COLO668 (cell line): ENCODE data around the gene CCDC85B.
A peak's percentile ranks its signal among the peaks of the same experiment; 100 is the strongest.
"Not testable (repeated sequence)": the region's sequence is repeated elsewhere in the genome, so short reads cannot be mapped to it uniquely, and the experiment has no call there.

Source experiments
- DNase-seq: peaks from one replicate; lab custom pipeline; 2025; ENCODE audit not compliant: unreplicated experiment; lab: John Stamatoyannopoulos, UW

The CCDC85B gene

DNA sequence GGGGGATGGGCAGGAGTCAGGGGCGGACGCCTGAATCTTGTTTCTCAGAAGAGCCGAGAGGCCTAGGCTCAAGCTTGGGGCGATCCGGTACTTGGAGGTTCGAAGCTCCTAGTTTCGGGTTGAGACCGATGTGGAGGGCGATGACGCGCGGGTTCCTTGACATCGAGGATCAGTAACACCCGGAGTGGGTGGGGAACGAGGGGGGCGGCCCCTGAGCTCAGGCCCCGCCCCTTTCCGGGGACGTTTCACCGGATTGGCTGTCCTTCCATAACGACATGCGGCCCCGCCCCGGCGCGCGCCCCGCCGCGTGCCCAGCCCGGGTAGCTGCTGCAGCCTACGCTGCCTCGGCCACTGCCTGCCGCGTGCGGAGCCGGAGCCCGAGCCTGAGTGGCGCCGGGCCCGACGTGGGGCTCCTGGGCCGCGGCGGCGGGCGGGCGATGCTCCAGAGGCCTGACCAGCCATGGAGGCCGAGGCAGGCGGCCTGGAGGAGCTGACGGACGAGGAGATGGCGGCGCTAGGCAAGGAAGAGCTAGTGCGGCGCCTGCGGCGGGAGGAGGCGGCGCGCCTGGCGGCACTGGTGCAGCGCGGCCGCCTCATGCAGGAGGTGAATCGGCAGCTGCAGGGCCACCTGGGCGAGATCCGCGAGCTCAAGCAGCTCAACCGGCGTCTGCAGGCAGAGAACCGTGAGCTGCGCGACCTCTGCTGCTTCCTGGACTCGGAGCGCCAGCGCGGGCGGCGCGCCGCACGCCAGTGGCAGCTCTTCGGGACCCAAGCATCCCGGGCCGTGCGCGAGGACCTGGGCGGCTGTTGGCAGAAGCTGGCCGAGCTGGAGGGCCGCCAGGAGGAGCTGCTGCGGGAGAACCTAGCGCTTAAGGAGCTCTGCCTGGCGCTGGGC, at the start of gene CCDC85B:
Gene CCDC85B, plus strand, starts transcription at position 350 of the 895 bp plus-strand sequence. Its CDS starts 111 bp downstream, at position 461.
- peak; percentile 98 for DNase-seq

GRCh38 chr11:65842144-65842543, 48.3 kb upstream of the CCDC85B start:
- no peak for DNase-seq

- DNase-seq: no peak
Measured at GRCh38 chr11:65843811-65844210, 46.7 kb upstream of the CCDC85B start.

- no peak for DNase-seq
Measured at GRCh38 chr11:65844231-65844872, 46.1 kb upstream of the CCDC85B start.

GRCh38 chr11:65847746-65848145, 42.7 kb upstream of the CCDC85B start:
- DNase-seq: no peak

- DNase-seq: not testable (repeated sequence)
Measured at GRCh38 chr11:65848693-65849092, 41.8 kb upstream of the CCDC85B start.

DNA sequence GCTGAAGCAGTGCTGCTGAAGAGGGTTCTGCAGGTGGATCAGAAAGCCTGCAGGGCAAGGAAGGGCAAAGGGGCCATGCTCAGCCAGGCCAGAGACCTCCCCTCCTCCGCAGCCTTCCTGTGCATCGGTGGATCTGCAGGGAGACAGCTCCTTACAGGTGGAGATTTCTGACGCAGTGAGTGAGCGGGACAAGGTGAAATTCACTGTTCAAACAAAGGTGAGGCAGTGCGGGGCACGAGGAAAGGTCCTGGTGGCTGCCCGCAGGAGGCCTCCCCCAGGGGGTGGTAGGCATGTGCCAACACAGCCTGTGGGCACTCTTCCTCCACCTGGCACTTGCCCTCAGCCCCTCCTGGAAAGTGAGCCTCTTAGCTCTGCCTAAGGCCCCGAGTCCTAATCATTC, 41.1 kb upstream of the CCDC85B start:
- no peak for DNase-seq

- DNase-seq: no peak
Measured at GRCh38 chr11:65849771-65850216, 40.7 kb upstream of the CCDC85B start.

- DNase-seq: no peak
Measured at GRCh38 chr11:65850217-65851082, 40.0 kb upstream of the CCDC85B start.

- DNase-seq: peak; percentile 25
Measured at GRCh38 chr11:65851083-65851579, 39.3 kb upstream of the CCDC85B start.

DNA sequence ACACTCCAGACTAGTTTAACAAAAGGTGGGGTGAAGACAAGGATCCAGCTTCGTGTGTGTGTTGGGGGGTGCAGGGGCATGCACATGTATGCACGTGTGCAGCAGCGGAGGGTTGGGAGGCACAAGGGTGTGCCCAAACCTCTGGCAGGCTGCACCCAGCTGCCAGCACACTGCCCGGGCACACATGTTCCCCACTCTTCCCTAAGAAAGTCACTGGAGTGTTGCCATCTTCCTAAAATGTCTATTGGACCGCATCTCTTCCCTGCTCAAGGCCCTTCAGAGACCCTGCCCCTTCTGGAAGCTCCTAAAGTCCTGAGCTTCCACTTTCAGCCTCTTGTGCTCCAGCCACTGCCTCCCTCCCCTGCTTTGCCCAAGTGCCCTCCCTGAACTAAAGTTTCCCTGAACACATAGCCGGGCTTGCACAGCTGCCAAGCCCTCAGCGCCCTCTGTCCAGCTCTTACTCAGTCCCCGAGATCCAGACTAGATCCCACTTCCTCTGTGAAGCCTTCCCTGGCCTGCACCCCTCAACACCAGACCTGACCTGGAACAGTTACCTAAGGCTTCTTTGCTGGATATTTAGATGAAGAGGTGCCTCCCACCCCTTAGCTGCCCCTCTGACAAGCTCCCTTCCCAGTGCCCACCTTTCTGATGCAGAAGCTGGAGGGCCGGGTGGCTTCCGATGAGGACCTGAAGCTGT, 38.5 kb upstream of the CCDC85B start:
- no peak for DNase-seq

DNA sequence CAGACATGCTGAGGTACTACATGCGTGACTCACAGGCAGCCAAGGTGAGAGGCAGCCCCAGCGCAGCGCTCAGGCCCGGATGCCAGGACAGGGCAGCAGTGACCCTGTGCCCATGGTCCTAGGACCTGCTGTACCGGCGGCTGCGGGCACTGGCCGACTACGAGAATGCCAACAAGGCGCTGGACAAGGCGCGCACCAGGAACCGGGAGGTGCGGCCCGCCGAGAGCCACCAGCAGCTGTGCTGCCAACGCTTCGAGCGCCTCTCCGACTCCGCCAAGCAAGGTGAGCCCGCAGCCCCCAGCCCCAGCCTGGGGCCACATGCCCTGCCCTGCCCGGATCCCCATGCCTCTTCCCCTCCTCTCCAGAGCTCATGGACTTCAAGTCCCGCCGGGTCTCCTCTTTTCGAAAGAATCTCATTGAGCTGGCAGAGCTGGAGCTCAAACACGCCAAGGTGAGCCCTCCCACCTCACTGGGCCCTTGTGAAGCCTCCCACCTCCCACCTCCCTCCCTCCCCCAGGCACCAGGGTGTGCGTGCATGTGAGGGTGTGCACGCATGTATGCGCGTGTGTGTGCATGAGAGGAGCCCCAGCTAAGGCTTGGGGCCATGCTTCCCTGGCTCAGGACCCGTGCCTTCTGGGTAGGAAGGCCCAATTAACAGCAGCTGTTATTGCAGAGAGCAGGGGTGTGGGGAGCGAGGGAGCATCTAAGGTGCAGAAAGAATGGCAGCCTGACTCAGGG, 37.8 kb upstream of the CCDC85B start:
- no peak for DNase-seq

- DNase-seq: no peak
Measured at GRCh38 chr11:65853246-65853979, 37.1 kb upstream of the CCDC85B start.

- DNase-seq: no peak
Measured at GRCh38 chr11:65854161-65854592, 36.3 kb upstream of the CCDC85B start.

DNA sequence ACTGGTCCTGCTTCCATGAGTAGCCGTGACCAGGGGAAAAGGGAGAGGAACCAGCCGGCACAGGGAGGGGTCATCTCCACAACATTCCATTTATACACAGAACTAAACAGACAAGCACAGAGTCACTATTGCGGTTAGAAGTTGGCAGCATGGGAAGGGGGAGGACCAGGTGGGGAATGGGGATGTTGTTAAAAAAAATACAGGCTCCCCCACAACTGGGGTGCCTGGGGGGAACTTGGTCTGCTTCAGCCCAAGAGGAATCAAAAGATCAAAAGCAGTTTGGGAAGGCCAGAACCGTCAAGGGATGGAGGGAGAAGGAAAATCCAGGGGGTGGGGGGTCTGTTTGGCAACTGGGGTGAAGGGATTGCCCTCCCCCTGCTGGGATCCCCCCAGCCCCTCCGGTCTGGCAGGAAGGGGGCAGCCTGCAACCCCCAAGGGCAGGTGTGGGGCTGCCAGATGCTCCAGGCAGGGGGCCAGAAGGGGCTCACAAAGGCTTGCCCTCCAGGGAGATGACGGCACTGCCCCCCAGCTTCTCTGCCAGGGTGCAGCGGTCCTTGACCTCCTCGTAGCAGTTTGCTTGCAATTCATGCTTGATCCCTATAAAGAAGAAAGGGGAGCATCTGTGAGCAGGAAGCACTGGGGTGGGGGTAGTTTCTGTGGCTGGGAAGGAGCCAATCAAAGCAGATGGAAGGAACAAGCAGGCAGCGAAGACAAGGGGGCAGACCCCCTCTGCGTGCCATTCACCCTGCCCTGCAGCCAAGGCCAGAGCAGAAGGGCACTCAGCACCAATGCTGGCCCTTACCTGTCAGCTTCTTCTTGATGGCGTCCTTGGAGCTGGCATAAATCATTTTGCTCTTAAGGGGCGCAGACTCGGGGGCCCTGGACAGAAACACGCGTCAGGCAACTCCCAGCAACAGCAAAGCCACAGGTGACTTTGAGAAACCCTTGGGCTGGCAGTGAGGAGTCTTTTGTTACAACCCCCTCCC, 35.3 kb upstream of the CCDC85B start:
- DNase-seq: no peak

DNA sequence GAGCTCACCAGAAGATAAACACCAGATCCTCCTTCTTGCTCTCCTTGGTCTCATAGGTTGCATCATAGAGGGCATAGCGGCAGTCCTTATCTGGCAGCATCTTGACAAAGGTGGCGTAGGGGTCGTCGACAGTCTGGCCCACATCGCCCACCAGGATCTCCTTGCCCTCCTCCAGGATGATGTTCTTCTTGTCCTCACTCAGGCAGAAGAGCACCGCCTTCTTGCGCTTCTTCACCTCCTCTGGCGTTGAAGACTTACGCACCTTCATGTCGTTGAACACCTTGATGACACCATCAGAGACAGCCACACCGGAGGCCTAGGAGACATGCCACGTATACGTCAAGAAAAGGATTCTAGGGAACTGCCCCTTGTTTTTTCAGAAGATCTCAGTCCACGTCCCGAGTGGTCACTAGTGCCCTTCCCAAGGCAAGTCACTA, 34.5 kb upstream of the CCDC85B start:
- no peak for DNase-seq

DNA sequence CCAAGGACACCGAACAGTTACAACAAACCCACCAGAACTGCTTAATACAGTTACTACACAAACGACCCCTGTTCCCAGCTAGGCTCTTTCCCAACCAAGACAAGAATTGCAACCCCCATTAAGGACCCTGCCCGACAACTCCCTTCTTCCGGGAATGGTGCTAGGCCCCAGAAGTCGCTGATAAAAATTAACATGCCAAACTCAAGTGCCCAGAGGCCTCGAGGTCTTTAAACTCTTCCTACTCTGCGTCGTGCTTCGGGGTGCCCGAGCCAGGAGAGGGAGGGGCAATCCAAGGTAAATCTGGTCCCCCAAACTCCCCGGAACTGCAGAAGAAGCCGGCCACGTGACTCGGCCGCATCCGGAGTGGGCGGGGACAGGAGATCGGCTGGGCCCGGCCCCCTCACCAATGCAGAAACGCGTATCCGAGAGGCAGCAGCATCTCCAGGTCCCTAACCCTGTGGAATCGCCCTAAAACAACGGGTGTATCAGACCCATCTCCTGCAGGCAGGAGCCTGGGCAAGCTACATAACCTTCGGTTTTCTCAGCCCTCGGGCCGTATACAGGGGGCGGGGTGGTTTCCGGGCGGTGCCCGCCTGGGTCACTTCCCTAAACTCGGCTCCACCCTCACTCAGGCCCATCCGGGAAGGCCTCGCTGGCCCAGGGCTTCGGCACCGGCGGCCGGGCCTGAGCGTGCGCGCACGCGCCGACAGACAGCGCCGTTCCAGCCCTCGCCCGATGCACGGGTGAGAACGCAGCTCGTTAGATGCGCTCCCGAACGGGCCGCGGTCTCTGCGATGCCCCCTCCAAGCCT, 33.6 kb upstream of the CCDC85B start:
- peak; percentile 72 for DNase-seq
